Raji (cell line): ENCODE measurements around the gene FAU.
A peak's percentile ranks its signal among the peaks of the same experiment; 100 is the strongest.

Source experiments
- POLR2A ChIP-seq: IDR thresholded peaks from 2 replicates; pipeline ENCODE4 v1.6.1; 2011; ENCODE audit warnings: low read depth, low read length, control low read depth; ENCODE audit not compliant: insufficient read depth

Gene FAU

GRCh38 chr11:65107751-65108468 is 14.0 kb downstream of the FAU start:
- TF ChIP-seq POLR2A = no peak

GRCh38 chr11:65107078-65107477 is 14.9 kb downstream of the FAU start:
- TF ChIP-seq POLR2A = no peak

DNA sequence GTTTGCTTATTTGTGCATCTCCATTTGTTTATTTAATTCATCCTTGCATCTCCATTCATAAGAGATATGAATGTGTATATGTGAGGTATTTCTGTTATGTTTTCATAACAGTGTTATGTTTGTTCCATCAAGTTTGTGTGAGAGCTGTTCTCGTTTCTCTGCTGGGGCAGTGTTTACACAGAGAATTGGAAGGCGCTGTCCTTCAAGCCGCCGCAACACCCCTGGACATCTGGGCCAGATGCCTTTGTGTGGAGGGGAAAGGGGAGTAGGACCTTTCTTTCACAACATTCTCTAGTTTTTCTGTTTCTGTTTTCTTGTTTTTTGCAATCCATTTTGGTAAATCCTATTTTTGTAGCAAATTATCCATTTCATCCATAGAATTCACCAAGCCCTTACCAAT is 17.3 kb downstream of the FAU start:
- TF ChIP-seq POLR2A = no peak

- no peak for TF ChIP-seq POLR2A
Observed at GRCh38 chr11:65103476-65103875, 18.5 kb downstream of the FAU start.

DNA sequence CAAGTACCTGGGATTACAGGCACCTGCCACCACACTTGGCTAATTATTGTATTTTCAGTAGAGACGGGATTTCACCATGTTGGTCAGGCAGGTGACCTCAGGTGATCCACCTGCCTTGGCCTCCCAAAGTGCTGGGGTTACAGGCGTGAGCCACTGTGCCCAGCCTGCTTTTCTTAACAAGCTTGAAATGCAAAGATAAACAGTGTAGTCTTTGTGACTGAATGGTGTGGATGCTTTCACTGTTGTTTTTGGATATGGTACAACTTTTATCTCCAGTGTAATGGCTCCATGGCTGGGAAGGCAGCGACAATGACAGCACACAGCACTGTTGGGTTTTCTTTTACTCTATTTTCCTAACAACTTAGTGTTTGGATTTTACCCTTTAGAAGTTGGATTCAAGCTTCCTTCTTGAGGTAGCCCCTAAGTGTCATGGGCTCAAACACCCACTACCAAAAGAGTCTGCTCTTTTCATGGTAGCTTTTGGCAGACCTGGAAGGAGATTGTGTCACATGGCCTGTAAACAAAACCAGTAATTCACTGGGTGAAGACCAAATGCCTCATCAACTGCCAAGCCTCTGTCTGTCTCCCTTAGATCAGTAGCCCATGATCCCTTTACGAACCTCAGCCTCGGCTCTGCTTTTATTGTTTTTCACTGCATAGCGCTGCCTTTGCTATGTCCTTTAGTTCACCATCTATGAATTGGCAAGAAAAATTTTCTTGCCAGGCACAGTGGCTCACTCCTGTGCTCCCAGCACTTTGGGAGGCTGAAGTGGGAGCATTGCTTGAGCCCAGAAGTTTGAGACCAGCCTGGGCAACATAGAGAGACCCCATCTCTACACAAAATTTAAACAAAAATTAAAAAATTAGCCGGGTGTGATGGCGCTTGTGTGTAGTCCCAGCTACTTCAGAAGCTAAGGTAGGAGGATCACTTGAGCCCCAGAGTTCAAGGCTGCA is 19.5 kb downstream of the FAU start:
- TF ChIP-seq POLR2A = no peak

DNA sequence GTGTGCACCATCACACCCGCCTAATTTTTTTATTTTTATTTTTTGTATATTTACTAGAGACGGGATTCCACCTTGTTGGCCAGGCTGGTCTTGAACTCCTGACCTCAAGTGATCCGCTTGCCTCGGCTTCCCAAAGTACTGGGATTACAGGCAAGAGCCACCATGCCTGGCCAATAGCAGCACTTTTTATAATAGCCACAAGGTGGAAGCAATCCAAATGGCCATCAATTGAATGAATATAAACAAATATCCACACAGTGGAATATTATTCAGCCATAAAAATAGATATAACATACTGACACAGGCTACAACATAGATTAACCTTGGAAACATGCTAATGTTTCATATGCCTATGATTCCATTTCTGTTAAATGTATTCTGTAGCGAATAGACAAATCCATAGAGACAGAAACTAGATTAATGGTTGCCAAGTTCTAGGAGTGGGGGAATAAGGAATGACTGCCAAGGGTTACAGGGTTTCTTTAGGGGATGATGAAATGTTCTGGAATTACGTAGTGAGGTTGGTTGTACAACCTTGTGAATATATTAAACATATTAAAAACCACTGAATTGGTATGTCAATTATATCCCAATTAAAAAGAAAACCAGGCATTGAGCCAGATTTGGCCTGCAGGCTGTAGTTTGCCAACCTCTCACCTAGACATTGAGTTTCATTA is 21.1 kb downstream of the FAU start:
- TF ChIP-seq POLR2A = no peak

DNA sequence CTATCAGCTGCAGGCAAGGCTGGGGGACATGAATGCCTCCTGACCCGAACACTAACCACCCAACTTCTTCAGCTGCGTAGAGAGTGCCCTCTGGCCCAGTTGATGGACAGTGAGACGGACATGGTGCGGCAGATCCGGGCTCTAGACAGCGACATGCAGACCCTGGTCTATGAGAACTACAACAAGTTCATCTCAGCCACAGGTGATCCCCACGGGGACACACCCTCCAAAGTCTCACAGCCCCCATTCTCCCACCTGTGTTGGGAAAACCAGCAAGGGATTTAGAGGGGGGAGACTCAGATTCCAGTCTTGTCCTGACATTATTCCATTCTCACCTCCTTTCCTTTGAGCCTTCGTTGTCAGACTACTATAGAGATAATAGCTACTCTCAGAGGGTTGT is 25.0 kb downstream of the FAU start:
- TF ChIP-seq POLR2A = no peak

DNA sequence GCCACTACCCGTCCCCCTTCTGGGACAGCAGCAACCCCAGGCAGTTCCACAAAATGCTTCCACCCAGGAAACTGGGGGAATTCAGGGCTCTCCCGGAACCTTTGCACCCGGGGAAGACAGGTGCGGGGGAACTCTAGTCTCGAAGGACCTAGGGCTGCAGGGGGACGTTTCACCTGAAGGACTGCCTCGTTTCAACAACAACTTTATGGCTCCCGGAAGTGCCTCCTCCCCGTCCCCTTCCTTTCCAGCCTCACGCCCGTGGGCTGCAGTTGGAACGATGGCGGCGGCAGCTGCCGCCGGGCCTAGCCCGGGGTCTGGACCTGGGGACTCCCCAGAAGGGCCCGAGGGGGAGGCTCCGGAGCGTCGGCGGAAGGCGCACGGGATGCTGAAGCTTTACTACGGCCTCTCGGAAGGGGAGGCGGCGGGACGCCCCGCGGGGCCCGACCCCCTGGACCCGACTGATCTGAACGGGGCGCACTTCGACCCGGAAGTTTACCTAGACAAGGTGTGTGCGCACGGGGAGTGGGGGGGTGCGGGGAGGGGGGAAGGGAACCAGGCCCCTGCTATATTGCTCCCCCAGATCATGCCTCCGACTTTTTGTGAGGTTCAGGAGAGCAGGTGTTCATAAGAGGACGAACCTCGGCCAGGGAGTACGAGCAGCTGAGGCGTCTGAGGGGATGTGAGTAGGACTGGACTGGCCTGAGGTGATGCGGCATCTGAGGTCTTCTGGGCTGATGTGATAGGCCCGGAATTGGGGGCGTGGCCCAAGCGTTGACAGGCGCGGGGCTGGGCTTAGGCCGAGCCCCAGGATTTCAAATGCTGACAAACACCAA is 25.7 kb downstream of the FAU start, which contains the start of gene VPS51:
Gene VPS51 (plus strand): TSS at position 241 of the 833 bp plus-strand sequence. CDS start 37 bp downstream, at position 278.
- TF ChIP-seq POLR2A = peak; percentile 88

DNA sequence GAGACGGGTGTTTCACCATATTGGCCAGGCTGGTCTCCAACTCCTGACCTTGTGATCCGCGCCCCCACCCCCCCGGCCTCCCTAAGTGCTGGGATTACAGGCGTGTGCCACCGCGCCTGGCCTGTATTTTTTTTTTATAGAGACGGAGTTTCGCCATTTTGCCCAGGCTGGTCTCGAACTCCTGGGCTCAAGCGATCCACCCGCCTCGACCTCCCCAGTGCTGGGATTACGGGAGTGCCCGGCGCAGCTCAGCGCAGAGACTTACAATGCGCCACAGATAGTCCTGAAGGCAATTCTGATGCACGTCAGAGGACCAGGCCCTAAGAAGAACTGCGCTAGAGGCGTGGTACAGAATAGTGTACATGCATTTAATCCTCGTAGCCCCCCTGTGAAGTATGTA is 26.5 kb downstream of the FAU start:
- TF ChIP-seq POLR2A = no peak

- no peak for TF ChIP-seq POLR2A
Observed at GRCh38 chr11:65090628-65091027, 31.3 kb downstream of the FAU start.

GRCh38 chr11:65089621-65090020 is 32.3 kb downstream of the FAU start:
- TF ChIP-seq POLR2A = no peak

DNA sequence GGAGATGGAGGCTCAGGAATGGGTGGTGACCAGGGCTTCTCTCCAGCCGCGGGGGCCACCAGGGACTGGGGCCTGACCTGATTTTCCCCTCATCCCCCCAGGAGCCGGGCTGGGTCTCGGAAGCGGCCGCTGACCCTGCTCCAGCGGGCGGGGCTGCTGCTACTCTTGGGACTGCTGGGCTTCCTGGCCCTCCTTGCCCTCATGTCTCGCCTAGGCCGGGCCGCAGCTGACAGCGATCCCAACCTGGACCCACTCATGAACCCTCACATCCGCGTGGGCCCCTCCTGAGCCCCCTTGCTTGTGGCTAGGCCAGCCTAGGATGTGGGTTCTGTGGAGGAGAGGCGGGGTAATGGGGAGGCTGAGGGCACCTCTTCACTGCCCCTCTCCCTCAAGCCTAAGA is 34.1 kb downstream of the FAU start:
- no peak for TF ChIP-seq POLR2A

DNA sequence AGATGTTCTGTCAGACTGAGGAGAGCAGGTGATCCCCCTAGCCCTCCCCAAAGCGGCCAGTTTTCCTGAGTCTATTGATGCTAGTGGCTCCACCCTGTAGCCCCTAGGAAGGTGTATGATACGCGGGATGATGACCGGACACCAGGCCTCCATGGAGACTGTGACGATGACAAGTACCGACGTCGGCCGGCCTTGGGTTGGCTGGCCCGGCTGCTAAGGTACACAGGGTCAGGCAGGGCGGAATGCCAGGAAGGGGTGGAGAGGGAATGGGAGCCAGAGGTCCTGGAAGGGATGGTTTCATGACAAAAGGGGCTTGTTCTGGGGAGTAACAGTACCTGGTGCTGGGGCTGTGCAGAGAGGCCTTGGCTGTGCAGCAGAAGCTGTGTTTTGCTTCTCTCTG is 34.7 kb downstream of the FAU start:
- no peak for TF ChIP-seq POLR2A

GRCh38 chr11:65086809-65087208 is 35.1 kb downstream of the FAU start:
- TF ChIP-seq POLR2A = no peak

DNA sequence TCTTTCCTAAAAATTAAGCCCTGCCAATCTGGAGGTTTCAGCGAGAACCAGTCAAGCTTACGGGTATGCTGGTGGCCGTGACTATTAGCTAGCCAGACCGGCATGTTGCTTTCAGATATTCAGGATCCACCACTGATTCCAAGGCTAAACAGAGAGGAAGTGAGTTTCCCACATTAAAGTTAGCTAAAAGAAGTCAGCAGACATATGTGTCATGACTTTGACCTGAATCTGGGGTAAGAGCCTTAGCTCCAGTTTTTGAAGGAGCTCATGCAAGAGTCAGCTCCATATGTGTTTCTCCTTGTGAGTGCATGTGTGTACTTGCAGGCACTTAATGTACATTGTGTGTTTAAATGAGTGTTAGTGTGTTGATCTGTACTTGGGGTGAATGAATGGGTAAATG is 36.5 kb downstream of the FAU start:
- no peak for TF ChIP-seq POLR2A
